ENCODE data around the gene HELZ. TPM values are rescaled to one million over a fixed set of nuclear protein-coding genes. Genes with fewer than 3 reads are reported as not detected.

The HELZ gene
- total RNA-seq, 1 donor from 2014 or later, result 53.4 TPM

GRCh38 chr17:67063141-67063540, 181.9 kb downstream of the HELZ start:
- H3K27ac Mint-ChIP-seq (ENCODE audit: unreplicated experiment), result no peak overlapping the region
- Histone ChIP-seq H3K36me3 (ENCODE audit: insufficient read depth, low read length) (no peaks in the 10 kb centered on the region), H4K20me1 (ENCODE audit: insufficient read depth, low read length) (no peaks in the 10 kb centered on the region), H3K9ac (ENCODE audit: low read length) (no peak overlapping the region), H3K4me1 (ENCODE audit: insufficient read depth, low read length) (no peaks in the 10 kb centered on the region), H3K4me2 (ENCODE audit: low read length) (no peak overlapping the region), H3K27ac (ENCODE audit: low read depth, low read length) (no peak overlapping the region), H3K79me2 (ENCODE audit: insufficient read depth, low read length) (no peaks in the 10 kb centered on the region), H3K4me3 (ENCODE audit: insufficient read depth, low read depth, low read length) (no peak overlapping the region), H3K27me3 (ENCODE audit: insufficient read depth, low read length) (no peaks in the 10 kb centered on the region), H3K9me3 (ENCODE audit: insufficient read depth, low read depth, low read length) (no peaks in the 10 kb centered on the region), H2AFZ (ENCODE audit: low read depth, low read length) (no peak overlapping the region)
- peaks cover 1% of the 10 kb centered on the region for H3K4me1 Mint-ChIP-seq (ENCODE audit: low read depth, unreplicated experiment)
- peaks cover 2% of the 10 kb centered on the region for H3K36me3 Mint-ChIP-seq (ENCODE audit: low read depth, unreplicated experiment)
- DNase-seq (ENCODE audit: low read depth), result no peak
- no peak for TF ChIP-seq EZH2 (IDR thresholded peaks at IDR 0.05; ENCODE audit: insufficient read depth, low read length)
- TF ChIP-seq CTCF (IDR thresholded peaks at IDR 0.05; ENCODE audit: insufficient read depth, low read depth, low read length), result no peak
- no peaks in the 10 kb centered on the region for H3K9me3 Mint-ChIP-seq (ENCODE audit: unreplicated experiment)
- no peaks in the 10 kb centered on the region for H3K27me3 Mint-ChIP-seq (ENCODE audit: low read depth, unreplicated experiment)
- no peak overlapping the region for H3K4me3 Mint-ChIP-seq (ENCODE audit: unreplicated experiment)
- FAIRE-seq, result no peak

GRCh38 chr17:67059372-67059771, 185.6 kb downstream of the HELZ start:
- no peak for TF ChIP-seq CTCF (IDR thresholded peaks at IDR 0.05; ENCODE audit: insufficient read depth, low read depth, low read length)
- TF ChIP-seq EZH2 (IDR thresholded peaks at IDR 0.05; ENCODE audit: insufficient read depth, low read length), result no peak
- H3K4me2 ChIP-seq (ENCODE audit: low read length), result no peak overlapping the region
- H3K9me3 ChIP-seq (ENCODE audit: insufficient read depth, low read depth, low read length), result no peaks in the 10 kb centered on the region
- no peaks in the 10 kb centered on the region for H3K79me2 ChIP-seq (ENCODE audit: insufficient read depth, low read length)
- no peak overlapping the region for H3K27ac ChIP-seq (ENCODE audit: low read depth, low read length)
- peaks cover 2% of the 10 kb centered on the region for H3K36me3 Mint-ChIP-seq (ENCODE audit: low read depth, unreplicated experiment)
- no peaks in the 10 kb centered on the region for H3K27me3 ChIP-seq (ENCODE audit: insufficient read depth, low read length)
- H4K20me1 ChIP-seq (ENCODE audit: insufficient read depth, low read length), result no peaks in the 10 kb centered on the region
- peaks cover 1% of the 10 kb centered on the region for H3K4me1 Mint-ChIP-seq (ENCODE audit: low read depth, unreplicated experiment)
- no peak overlapping the region for H3K4me3 ChIP-seq (ENCODE audit: insufficient read depth, low read depth, low read length)
- no peaks in the 10 kb centered on the region for H3K4me1 ChIP-seq (ENCODE audit: insufficient read depth, low read length)
- no peak overlapping the region for H3K4me3 Mint-ChIP-seq (ENCODE audit: unreplicated experiment)
- no peaks in the 10 kb centered on the region for H3K36me3 ChIP-seq (ENCODE audit: insufficient read depth, low read length)
- DNase-seq (ENCODE audit: low read depth) (no peak), FAIRE-seq (no peak)
- H3K27ac Mint-ChIP-seq (ENCODE audit: unreplicated experiment), result no peak overlapping the region
- no peak overlapping the region for H2AFZ ChIP-seq (ENCODE audit: low read depth, low read length)
- H3K27me3 Mint-ChIP-seq (ENCODE audit: low read depth, unreplicated experiment), result peaks cover 8% of the 10 kb centered on the region
- H3K9ac ChIP-seq (ENCODE audit: low read length), result no peak overlapping the region
- peaks cover 3% of the 10 kb centered on the region for H3K9me3 Mint-ChIP-seq (ENCODE audit: unreplicated experiment)

GRCh38 chr17:67058036-67058435, 187.0 kb downstream of the HELZ start:
- no peak overlapping the region for H3K27ac Mint-ChIP-seq (ENCODE audit: unreplicated experiment)
- H3K36me3 Mint-ChIP-seq (ENCODE audit: low read depth, unreplicated experiment), result peaks cover 2% of the 10 kb centered on the region
- no peaks in the 10 kb centered on the region for H3K4me1 ChIP-seq (ENCODE audit: insufficient read depth, low read length)
- H3K4me3 Mint-ChIP-seq (ENCODE audit: unreplicated experiment), result no peak overlapping the region
- H3K4me2 ChIP-seq (ENCODE audit: low read length), result no peak overlapping the region
- H3K79me2 ChIP-seq (ENCODE audit: insufficient read depth, low read length), result no peaks in the 10 kb centered on the region
- no peak overlapping the region for H2AFZ ChIP-seq (ENCODE audit: low read depth, low read length)
- H3K36me3 ChIP-seq (ENCODE audit: insufficient read depth, low read length), result no peaks in the 10 kb centered on the region
- H3K9ac ChIP-seq (ENCODE audit: low read length), result no peak overlapping the region
- DNase-seq (ENCODE audit: low read depth), result no peak
- peaks cover under 1% of the 10 kb centered on the region for H3K4me1 Mint-ChIP-seq (ENCODE audit: low read depth, unreplicated experiment)
- peaks cover 11% of the 10 kb centered on the region for H3K27me3 Mint-ChIP-seq (ENCODE audit: low read depth, unreplicated experiment)
- TF ChIP-seq CTCF (IDR thresholded peaks at IDR 0.05; ENCODE audit: insufficient read depth, low read depth, low read length), result no peak
- TF ChIP-seq EZH2 (IDR thresholded peaks at IDR 0.05; ENCODE audit: insufficient read depth, low read length), result no peak
- H3K27me3 ChIP-seq (ENCODE audit: insufficient read depth, low read length), result no peaks in the 10 kb centered on the region
- peaks cover 3% of the 10 kb centered on the region for H3K9me3 Mint-ChIP-seq (ENCODE audit: unreplicated experiment)
- H3K4me3 ChIP-seq (ENCODE audit: insufficient read depth, low read depth, low read length), result no peak overlapping the region
- H3K27ac ChIP-seq (ENCODE audit: low read depth, low read length), result no peak overlapping the region
- H3K9me3 ChIP-seq (ENCODE audit: insufficient read depth, low read depth, low read length), result no peaks in the 10 kb centered on the region
- no peaks in the 10 kb centered on the region for H4K20me1 ChIP-seq (ENCODE audit: insufficient read depth, low read length)
- no peak for FAIRE-seq
